Esophagus muscularis mucosa (tissue), 3 donors: ENCODE measurements around the gene ADGRG6.

ENCODE experiments used
- POLR2A ChIP-seq: fragments of 450-650 bp; IDR thresholded peaks from one replicate; pipeline ENCODE4 v1.6.1; 2017; ENCODE audit warnings: antibody characterized with exemption, moderate library complexity, mild to moderate bottlenecking, low read depth
- POLR2AphosphoS5 ChIP-seq, 2 donors: sonication (generic); formaldehyde crosslinking; IDR thresholded peaks; one replicate each; pipeline ENCODE4 v1.6.1; 2017; ENCODE audit warnings: antibody characterized with exemption in 2 of 2
- TF ChIP-seq, protein P1 (sequence below), 3 experiments: fragments of 200-600 bp in 2 of 3; fragments of 450-650 bp in 1 of 3; sonication (generic) in 2 of 3; IDR thresholded peaks; one replicate each; pipeline ENCODE4 v1.5.1; 2017 to 2019; ENCODE audit warnings: antibody characterized with exemption in 3 of 3, mild to moderate bottlenecking in 2 of 3, moderate library complexity in 1 of 3

- TF ChIP-seq POLR2A (no peak), POLR2AphosphoS5 (IDR thresholded peaks at IDR 0.05) (no peak)
- TF ChIP-seq, protein P1, sequence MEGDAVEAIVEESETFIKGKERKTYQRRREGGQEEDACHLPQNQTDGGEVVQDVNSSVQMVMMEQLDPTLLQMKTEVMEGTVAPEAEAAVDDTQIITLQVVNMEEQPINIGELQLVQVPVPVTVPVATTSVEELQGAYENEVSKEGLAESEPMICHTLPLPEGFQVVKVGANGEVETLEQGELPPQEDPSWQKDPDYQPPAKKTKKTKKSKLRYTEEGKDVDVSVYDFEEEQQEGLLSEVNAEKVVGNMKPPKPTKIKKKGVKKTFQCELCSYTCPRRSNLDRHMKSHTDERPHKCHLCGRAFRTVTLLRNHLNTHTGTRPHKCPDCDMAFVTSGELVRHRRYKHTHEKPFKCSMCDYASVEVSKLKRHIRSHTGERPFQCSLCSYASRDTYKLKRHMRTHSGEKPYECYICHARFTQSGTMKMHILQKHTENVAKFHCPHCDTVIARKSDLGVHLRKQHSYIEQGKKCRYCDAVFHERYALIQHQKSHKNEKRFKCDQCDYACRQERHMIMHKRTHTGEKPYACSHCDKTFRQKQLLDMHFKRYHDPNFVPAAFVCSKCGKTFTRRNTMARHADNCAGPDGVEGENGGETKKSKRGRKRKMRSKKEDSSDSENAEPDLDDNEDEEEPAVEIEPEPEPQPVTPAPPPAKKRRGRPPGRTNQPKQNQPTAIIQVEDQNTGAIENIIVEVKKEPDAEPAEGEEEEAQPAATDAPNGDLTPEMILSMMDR (IDR thresholded peaks at IDR 0.05), result no peak
These were observed 144.8 kb downstream of the ADGRG6 start for GRCh38 chr6:142446576-142446975.
